ENCODE measurements around the gene MCM3AP. TPM values are rescaled to one million over a fixed set of nuclear protein-coding genes. Genes with fewer than 3 reads are reported as not detected.
A peak's percentile ranks its signal among the peaks of the same experiment; 100 is the strongest.

MCM3AP gene
- total RNA-seq, 1 experiment from 2014 or later: 128 TPM

DNA sequence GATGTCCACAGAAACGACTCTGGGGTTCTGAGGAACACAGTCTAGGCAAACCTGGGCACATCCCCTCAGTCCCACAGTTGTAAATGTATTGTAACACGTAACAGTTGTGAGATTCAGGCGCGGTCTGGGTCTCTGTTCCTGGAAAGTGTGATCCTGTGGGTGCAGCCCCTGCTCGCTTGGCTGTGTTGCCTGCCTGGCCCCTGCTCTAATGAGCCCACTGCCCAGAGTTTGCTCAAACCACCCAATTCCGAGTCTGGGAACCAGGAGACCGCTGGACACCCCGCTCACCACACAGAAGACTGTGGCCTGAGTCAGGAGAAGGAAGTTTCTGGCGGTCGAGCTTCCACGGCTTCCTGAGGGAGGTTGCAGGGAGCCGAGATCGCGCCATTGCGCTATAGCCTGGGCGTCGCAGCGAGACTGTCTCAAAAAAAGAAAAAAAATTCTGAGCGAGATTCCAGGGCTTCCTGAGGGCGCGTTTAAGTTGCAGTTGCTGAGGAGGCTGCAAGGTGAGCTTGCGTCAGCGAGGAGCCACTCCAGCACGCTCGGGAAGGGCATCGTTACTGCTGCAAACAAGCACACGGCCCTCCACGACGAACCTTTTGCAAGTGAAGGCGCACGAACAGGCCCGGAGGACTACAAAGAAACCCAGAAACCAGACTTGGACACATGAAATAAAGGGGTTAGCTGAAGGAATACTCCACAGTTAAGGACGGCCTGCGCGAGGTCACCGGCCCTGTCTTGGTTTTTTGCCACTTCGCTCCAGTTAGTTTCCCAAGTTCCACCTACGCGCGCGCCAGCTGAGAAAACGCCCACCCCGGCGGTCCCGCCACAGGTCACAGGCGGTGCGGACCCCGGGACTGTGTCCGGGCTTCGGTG lies 37.2 kb upstream of the MCM3AP start:
- Mint-ChIP-seq H3K27ac (ENCODE audit: low read depth, unreplicated experiment) (peak overlapping the region; percentile 75), H3K4me3 (ENCODE audit: unreplicated experiment) (peak overlapping the region; percentile 86), H3K27me3 (ENCODE audit: insufficient read depth, unreplicated experiment) (no peaks in the 10 kb centered on the region), H3K36me3 (ENCODE audit: insufficient read depth, unreplicated experiment) (peaks cover 11% of the 10 kb centered on the region), H3K4me1 (ENCODE audit: insufficient read depth, unreplicated experiment) (peaks cover 18% of the 10 kb centered on the region), H3K9me3 (ENCODE audit: unreplicated experiment) (no peaks in the 10 kb centered on the region)
- no peak for TF ChIP-seq CTCF (IDR thresholded peaks at IDR 0.05; ENCODE audit: unreplicated experiment)
- ChIA-PET CTCF (interaction anchor here (0.7 kb wide), 1 partner anchor 98 kb away, joined by 3 read pairs; no protein-coding TSS in a partner anchor), POLR2A (interaction anchor here (0.7 to 1.8 kb wide), 12 partner anchors 9 to 315 kb away, joined by 3 to 15 read pairs (median 4); partner anchors contain the start of genes MCM3AP and YBEY)
- BruUV-seq (replicated peaks): no TSS peak
- intact Hi-C loops (cut with micrococcal nuclease): no loop called here
- DNase-seq (ENCODE audit: unreplicated experiment): peak; percentile 21

- no peak for TF ChIP-seq CTCF (IDR thresholded peaks at IDR 0.05; ENCODE audit: unreplicated experiment)
- peaks cover 7% of the 10 kb centered on the region for H3K4me1 Mint-ChIP-seq (ENCODE audit: insufficient read depth, unreplicated experiment)
- H3K36me3 Mint-ChIP-seq (ENCODE audit: insufficient read depth, unreplicated experiment): no peaks in the 10 kb centered on the region
- intact Hi-C loops (cut with micrococcal nuclease): no loop called here
- no peak overlapping the region for H3K27ac Mint-ChIP-seq (ENCODE audit: low read depth, unreplicated experiment)
- ChIA-PET POLR2A (no interaction called here), CTCF (no interaction called here)
- no peaks in the 10 kb centered on the region for H3K27me3 Mint-ChIP-seq (ENCODE audit: insufficient read depth, unreplicated experiment)
- no peak overlapping the region for H3K4me3 Mint-ChIP-seq (ENCODE audit: unreplicated experiment)
- no peak for DNase-seq (ENCODE audit: unreplicated experiment)
- BruUV-seq (replicated peaks): no TSS peak
- H3K9me3 Mint-ChIP-seq (ENCODE audit: unreplicated experiment): no peaks in the 10 kb centered on the region
Measured at GRCh38 chr21:46320331-46320801, 35.0 kb upstream of the MCM3AP start.

DNA sequence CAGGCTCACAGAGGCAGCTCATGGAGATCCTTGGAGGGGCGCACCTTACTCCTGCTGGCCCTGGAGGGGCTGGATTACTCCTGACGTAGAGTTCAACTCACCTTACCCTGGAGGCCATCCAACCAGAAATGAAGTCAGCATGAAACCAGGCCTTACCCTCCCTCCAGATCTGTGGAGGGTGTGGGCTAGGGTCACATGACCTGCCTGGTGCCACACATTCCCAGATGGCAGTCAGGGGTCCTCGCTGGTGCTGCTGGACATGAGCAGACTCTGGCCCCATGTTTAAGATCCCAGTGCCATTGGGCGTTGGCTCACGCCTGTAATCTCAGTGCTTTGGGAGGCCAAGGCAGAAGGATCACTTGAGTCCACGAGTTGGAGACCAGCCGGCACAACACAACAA lies 33.8 kb upstream of the MCM3AP start:
- POLR2A ChIA-PET: no interaction called here
- CTCF ChIA-PET: no interaction called here
- BruUV-seq (replicated peaks): no TSS peak

More for the DNA sequence above, 33.8 kb upstream of the MCM3AP start:
- peaks cover 6% of the 10 kb centered on the region for H3K4me1 Mint-ChIP-seq (ENCODE audit: insufficient read depth, unreplicated experiment)
- no peaks in the 10 kb centered on the region for H3K27me3 Mint-ChIP-seq (ENCODE audit: insufficient read depth, unreplicated experiment)
- H3K27ac Mint-ChIP-seq (ENCODE audit: low read depth, unreplicated experiment): no peak overlapping the region
- DNase-seq (ENCODE audit: unreplicated experiment): no peak
- H3K4me3 Mint-ChIP-seq (ENCODE audit: unreplicated experiment): no peak overlapping the region
- no peaks in the 10 kb centered on the region for H3K36me3 Mint-ChIP-seq (ENCODE audit: insufficient read depth, unreplicated experiment)
- intact Hi-C loops (cut with micrococcal nuclease): no loop called here
- no peak for TF ChIP-seq CTCF (IDR thresholded peaks at IDR 0.05; ENCODE audit: unreplicated experiment)
- H3K9me3 Mint-ChIP-seq (ENCODE audit: unreplicated experiment): no peaks in the 10 kb centered on the region
